ENCODE results near the gene HNRNPA2B1. TPM values are rescaled to one million over a fixed set of nuclear protein-coding genes. Genes with fewer than 3 reads are reported as not detected.

Gene HNRNPA2B1
- total RNA-seq, 1 experiment from 2014 or later, result 1,137 TPM

DNA sequence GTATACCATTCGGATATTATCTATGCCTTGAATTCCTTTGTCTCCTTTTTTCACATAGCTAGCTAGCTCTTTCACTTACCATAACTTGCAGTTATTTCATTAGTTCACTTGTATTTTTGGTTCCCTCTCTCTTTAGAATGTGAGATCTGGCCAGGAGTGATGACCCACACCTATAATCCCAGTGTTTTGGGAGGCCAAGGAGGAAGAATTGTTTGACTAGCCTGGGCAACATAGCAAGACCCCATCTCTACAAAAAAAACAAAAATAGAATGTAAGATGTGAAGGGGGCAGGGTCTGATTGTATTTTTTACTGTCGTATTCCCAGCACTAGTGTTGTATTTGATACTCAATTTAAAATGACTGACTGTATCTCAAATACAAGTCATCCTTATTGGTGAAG, 28.9 kb downstream of the HNRNPA2B1 start:
- Histone ChIP-seq H3K4ac (ENCODE audit: low read depth, low read length) (no peak overlapping the region), H2BK12ac (ENCODE audit: insufficient read length, low read depth, low read length) (no peak overlapping the region), H2AFZ (ENCODE audit: low read length) (no peak overlapping the region), H3K79me1 (ENCODE audit: insufficient read depth, low read depth, low read length, poor library complexity, severe bottlenecking) (peaks cover 14% of the 10 kb centered on the region), H4K20me1 (ENCODE audit: control insufficient read depth, insufficient read depth, insufficient read length) (no peaks in the 10 kb centered on the region), H3K79me2 (ENCODE audit: insufficient read depth, low read length) (peaks cover 39% of the 10 kb centered on the region), H3K23ac (ENCODE audit: insufficient read length, low read depth, low read length) (no peak overlapping the region), H2BK15ac (ENCODE audit: low read depth, low read length) (no peak overlapping the region), H2AK5ac (ENCODE audit: insufficient read length, low read length) (no peak overlapping the region), H3K56ac (ENCODE audit: insufficient read length, low read depth, low read length) (no peak overlapping the region), H3K9me3 (ENCODE audit: control insufficient read depth, low read depth, low read length) (no peaks in the 10 kb centered on the region), H3K27me3 (ENCODE audit: insufficient read depth, low read length) (no peaks in the 10 kb centered on the region), H3T11ph (ENCODE audit: low read length) (no peak overlapping the region), H3K4me2 (ENCODE audit: insufficient read depth, insufficient read length, low read length) (no peak overlapping the region), H4K91ac (ENCODE audit: insufficient read length, low read depth, low read length) (no peak overlapping the region), H4K8ac (replicated peaks; ENCODE audit: insufficient read length, low read depth, low read length) (no peak overlapping the region), H3K4me1 (ENCODE audit: insufficient read depth, low read length) (peaks cover 6% of the 10 kb centered on the region), H3K9ac (ENCODE audit: extremely low read depth, insufficient read length, low read length) (no peak overlapping the region), H2BK20ac (ENCODE audit: low read depth, low read length, poor library complexity, severe bottlenecking) (no peak overlapping the region), H3K27ac (ENCODE audit: insufficient read length, low read depth, low read length) (no peak overlapping the region), H3K14ac (ENCODE audit: insufficient read depth, low read length) (no peak overlapping the region), H3K23me2 (ENCODE audit: insufficient read length, low read depth, low read length, poor library complexity, severe bottlenecking) (no peaks in the 10 kb centered on the region), H4K5ac (ENCODE audit: insufficient read length, low read depth, low read length) (no peak overlapping the region), H3K18ac (ENCODE audit: insufficient read length, low read depth, low read length) (no peak overlapping the region), H2BK5ac (ENCODE audit: insufficient read length, low read length) (no peak overlapping the region), H2BK120ac (ENCODE audit: low read depth, low read length, poor library complexity, severe bottlenecking) (no peak overlapping the region)
- no peak for DNase-seq
- peaks cover 4 to 38% of the 10 kb centered on the region in 2 experiments for H3K9me3 Mint-ChIP-seq
- TF ChIP-seq, protein P1, sequence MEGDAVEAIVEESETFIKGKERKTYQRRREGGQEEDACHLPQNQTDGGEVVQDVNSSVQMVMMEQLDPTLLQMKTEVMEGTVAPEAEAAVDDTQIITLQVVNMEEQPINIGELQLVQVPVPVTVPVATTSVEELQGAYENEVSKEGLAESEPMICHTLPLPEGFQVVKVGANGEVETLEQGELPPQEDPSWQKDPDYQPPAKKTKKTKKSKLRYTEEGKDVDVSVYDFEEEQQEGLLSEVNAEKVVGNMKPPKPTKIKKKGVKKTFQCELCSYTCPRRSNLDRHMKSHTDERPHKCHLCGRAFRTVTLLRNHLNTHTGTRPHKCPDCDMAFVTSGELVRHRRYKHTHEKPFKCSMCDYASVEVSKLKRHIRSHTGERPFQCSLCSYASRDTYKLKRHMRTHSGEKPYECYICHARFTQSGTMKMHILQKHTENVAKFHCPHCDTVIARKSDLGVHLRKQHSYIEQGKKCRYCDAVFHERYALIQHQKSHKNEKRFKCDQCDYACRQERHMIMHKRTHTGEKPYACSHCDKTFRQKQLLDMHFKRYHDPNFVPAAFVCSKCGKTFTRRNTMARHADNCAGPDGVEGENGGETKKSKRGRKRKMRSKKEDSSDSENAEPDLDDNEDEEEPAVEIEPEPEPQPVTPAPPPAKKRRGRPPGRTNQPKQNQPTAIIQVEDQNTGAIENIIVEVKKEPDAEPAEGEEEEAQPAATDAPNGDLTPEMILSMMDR (conservative IDR thresholded peaks at IDR 0.05), result no peak
- peaks cover 8 to 14% of the 10 kb centered on the region in 2 experiments for H3K4me1 Mint-ChIP-seq
- no peak overlapping the region for H3K27ac Mint-ChIP-seq
- H3K36me3 Mint-ChIP-seq (ENCODE audit: insufficient read depth in 1 of 3, low read depth in 3 of 3), result peaks cover 32 to 69% (median 37%) of the 10 kb centered on the region in 3 experiments
- no peaks in the 10 kb centered on the region for H3K27me3 Mint-ChIP-seq (ENCODE audit: low read depth)
- no CpG with 5 or more reads among the region's 2 CpGs for WGBS (ENCODE audit: extremely low coverage, insufficient read length, low lambda C conversion rate)
- no peak overlapping the region for H3K4me3 Mint-ChIP-seq
